Adrenal gland (tissue), 5 donors: ENCODE results near the gene SBNO2.

Experiments
- CTCF ChIP-seq, 6 experiments: fragments of 450-650 bp in 4 of 6; fragments of 200-600 bp in 2 of 6; sonication (generic) in 1 of 6; IDR thresholded peaks; 1 replicate in 5 of 6; 2 replicates in 1 of 6; pipeline versions ENCODE4 v1.5.1 to v1.8.0; 2016 to 2021; ENCODE audit warnings: antibody characterized with exemption in 6 of 6, mild to moderate bottlenecking in 2 of 6, moderate library complexity in 1 of 6
- POLR2A ChIP-seq, 2 donors: fragments of 450-650 bp; IDR thresholded peaks; one replicate each; pipeline ENCODE4 v1.6.1; 2017; ENCODE audit warnings: antibody characterized with exemption in 2 of 2, mild to moderate bottlenecking in 2 of 2, moderate library complexity in 1 of 2
- donor health status: DM: no; HTN: no; CAD: no.

- no peak for TF ChIP-seq CTCF (IDR thresholded peaks at IDR 0.05)
- no peak for TF ChIP-seq POLR2A (IDR thresholded peaks at IDR 0.05)
Measured at GRCh38 chr19:1140272-1141027, 33.6 kb downstream of the SBNO2 start.
